ENCODE measurements around the gene RPS5. TPM values are rescaled to one million over a fixed set of nuclear protein-coding genes. Genes with fewer than 3 reads are reported as not detected.

Gene RPS5
- total RNA-seq = 2,866 and 3,935 TPM in 2 replicates

DNA sequence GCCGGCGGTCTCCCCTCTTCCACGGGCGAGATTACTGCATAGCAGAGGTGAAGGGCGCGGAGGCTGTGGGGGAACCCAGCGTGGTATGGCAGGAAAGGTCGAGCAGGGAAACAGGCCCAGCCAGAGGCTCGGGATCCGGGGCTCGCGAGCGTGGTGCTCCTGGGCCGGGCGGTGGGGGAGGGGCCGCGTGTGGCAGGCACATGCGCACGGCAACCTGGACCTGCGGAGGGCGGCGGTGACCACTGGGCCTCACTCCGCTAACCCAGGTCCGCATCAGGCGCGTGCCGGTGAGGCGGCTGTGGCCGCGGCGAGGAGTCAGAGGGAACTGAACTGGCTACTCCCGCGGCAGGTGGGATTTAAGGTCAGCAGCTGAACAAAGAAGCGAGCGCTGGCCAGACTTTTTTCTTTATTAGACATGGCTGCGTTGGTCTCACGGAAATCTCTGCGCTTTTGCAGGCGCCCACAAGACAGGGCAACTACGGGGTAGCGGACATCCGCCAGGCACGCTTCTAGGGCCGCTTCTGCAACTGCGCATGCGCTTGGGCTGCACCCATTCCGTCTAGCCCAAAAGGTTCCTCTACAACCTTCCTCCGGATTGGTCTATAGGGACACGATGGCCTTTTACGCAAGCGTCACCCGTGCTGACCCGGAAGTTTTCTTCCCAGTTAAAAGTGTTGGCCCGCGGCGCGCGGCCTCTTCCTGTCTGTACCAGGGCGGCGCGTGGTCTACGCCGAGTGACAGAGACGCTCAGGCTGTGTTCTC lies at the start of gene RPS5:
Gene RPS5 (plus strand): TSS at position 694 of the 762 bp plus-strand sequence. CDS start 869 bp downstream, outside the sequence.

DNA sequence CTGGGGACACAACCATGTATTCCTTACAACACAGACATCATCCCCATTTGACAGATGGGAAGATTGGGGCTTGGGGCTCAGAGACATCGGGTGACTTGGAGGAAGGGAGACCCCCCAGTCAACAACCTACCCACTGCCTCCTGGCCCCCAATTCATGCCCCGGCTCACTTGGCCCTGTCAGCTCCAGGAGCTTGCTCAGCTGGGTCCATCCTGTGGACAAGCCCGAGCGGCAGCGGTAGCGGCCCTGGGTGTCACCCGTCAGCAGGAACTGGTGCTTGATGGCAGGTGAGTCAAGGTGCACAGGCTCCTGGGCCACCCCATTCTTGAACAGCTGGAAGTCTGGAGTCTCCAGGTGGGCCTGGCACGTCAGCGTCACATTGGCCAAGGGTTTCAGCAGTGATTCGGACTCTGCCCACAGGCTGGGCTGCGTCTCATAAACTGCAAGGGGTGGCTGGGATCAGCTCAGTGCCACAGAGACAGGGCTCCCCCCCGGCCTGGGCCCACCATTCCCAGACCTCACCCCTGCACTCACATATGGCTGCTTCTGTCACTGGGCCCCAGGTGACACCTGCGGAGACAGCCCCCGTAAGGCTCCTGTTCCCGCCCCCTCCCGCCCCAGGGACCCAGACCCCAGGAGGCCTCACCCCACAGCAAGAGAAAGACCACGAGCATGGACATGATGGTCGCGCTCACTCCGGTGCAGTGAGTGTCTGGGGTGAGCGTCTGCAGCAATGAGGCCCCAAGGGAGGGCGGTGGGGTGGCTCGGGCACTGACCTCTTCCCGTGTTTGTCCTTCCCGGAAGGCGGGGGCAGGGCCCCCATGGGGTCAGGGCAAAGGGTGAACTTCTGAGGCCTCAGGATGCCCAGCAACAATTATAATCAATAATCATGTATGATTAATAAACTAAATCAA lies 34.1 kb upstream of the RPS5 start, which contains the start of gene A1BG:
Gene A1BG (minus strand): TSS at position 733 of the 912 bp plus-strand sequence. CDS start 55 bp downstream, at position 678.

DNA sequence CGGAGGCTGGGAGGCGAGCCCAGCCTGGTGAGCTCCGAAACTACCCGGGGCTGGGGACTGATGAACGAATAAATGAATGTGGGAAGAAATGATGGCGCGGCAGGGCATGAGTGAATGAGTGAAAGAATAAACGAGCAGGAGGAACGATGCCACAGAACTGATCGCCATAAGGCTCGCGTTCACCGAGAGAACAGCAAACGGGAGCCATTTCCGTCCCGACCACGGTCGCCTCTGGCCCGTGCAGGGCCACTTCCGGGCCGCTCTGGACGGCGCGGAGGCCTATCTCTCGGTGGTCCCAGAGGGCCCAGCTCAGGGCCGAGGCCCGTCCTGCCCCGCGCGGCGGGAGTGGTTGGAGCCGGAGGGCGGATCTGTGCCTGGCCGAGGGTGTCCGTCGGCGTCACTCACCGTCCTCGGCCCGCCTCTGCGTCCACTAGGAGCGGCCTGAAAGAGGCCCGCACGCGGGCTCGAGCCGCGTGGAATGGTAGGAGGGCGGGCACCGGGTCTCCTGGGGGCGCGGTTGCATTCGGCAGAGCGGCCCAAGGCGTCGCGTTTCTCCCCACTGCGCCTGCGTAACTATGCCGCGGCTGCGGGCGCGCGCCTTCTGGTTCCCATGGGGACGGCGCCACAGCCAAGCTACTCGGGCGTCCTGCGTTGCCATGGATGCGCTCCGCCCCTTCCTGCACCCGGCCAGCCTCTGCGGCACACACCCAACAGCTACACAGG lies 24.6 kb upstream of the RPS5 start, which contains the start of gene ZNF497:
Gene ZNF497 (minus strand): TSS at position 480 of the 723 bp plus-strand sequence. CDS start 5,116 bp downstream, outside the sequence.

DNA sequence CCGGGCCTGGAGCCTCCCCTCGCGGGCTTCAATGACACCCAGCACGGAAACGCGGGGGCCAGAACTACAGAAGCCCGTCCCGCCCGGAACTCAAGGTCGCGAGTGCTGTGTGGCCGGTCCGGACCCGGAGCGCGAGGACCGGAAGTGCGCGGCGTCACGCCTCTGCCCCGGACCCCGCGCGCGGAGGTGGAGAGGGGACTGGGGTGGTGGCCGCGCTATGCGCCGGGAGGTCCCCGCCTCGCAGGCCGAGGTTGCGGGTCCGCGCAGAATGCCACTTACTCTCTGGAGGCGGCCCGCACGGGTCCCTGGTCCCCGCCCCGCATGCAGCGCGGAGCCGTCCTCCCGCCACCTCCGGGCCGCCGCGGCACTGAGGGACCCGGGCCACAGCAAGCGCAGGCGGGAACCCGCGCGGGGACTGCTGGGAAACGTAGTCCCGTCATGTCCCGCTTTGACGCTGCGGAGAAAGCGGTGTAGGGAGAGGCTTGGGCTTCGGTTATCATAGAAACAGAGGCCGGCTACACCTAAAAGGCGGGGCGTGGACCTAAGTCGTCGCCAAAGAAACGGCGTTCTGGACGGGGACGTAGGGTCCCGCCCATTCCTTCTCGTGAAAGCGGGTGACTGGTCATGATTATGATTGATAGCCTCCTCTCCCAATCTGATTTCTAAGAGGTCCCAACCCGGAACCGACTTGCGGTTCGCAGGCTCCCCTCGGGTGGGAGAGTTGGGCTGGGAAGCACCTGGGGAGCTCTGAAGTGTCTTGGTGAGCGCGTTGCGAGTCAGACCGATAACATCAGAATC lies 6.2 kb upstream of the RPS5 start, which contains the start of gene ZNF837:
Gene ZNF837 (minus strand): TSS at position 369 of the 798 bp plus-strand sequence. CDS start 11,698 bp downstream, outside the sequence.

DNA sequence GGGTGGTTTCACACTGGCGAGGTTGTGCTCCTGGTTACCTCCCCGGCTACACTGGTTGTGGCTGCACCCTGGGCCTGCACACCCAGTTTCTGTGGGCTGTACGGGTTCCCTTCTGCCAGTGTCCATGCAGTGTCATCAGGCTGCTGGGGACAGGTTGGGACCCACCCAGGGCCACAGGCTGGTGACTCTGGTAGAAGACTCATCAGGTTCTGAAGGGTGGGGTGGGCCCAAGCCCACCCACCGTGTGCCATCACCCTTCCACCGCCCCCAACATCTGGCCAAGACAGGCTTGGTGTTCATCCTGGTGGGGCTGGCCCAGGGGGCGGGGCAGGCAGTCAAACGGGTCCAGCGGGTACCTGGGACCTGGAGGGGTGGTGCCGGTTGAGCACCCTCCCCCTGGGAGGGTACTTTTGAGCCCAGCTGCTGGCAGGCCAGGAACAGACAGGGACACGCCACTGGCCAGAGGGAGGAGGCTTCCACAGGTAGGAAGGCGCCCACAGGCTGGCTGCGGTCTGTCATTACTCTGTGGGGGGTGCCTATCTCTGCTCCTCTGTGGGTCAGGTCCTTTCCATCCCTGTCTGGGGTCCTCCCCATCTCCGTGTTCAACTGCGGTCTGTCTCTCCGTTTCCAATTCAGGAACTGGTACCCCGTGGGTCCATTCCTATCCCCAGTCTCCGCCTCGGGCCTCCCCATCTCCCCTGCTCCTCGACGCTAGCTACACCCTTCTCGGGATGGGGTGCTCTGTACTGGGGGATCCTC lies 8.3 kb downstream of the RPS5 start, which contains the start of gene RNF225:
Gene RNF225 (plus strand): TSS at position 437 of the 759 bp plus-strand sequence. CDS start 434 bp downstream, outside the sequence.

DNA sequence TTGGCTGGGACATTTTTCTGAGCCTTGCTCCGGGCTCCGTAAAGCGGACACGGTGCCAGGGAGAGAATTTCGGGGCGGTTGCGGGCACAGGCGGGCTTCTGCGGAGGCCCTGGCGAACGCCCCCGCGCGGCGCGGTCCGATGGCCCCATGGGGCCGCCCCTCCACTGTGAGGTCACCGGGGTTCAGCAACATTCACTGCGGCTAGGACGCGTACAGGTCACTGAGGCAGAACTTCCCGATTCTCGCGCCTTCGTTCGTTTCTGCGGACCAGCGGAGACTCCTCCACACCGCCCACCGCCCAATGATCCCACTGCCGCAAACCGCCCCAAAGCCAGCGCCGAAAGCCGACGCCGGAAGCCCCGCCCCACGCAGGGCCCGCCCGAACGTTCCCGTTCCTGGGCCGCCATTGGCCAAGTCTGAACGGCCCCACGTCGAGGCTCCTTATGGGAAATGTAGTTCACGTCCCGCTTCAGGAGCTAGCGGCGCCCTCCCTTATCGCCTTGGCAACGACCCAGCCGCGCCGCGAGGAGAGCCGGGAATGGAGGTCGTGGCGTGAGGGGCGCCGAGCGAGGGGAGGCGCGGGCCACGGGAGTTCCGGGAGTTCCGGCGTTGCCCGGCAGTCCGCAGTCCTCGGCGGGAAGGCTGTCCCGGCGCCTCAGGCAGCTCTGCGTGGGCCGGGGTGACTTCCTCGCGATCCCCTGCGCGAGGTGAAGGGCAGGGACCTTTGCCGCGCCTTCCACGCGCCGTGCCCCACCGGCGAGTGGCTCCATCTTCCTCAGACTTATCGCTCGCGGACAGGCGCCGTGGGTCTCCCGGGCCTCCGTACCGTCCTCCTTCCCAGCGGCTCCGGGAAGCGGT lies 21.3 kb downstream of the RPS5 start, which contains the start of gene ZNF584:
Gene ZNF584 (plus strand): TSS at position 498 of the 858 bp plus-strand sequence. CDS start 499 bp downstream, outside the sequence.

DNA sequence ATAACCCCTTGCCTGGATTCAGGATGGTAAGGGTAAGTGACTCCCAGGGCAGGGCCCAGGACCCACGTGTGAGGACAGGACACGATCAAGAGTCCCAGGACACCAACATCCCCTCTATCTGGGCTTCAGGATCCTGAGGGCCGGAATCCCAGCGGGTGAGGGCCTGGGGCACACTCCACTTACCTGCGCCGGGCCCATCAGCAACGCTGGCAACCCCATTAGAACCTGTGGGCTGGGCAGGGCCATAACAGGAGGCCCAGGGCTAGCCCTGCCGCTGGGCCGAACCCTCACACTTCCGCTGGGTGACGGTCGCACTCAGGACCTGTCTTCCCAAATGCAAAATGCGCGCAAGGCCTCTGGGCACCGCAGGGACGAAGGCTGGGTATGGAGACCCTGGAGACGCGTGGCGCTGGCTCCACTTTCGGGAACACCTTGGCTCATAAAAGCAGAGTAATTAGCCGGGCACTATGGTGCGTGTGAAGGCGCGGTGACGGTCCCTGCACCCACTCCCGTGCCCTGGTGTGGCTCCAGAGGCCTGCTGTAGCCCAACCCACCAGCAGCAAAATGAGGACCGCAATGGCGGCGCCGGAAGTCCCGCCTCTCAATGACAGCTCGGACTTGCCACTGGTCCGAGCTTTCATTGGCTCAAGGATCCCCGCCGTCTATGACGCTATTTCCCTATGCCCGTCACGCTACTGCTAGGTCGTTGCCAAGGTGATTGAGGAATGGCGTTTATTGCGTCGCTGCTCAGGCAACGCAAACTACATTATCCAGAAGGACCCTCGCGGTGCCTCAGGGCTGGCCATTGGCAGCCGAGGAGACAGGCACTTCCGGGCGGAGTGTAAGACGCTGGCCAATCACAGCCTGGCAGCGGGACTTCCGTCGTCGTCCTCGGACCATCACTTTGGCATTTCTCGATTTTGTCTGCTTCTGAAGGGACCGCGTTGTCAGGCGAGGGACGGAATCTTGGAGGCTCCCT lies 52.8 kb downstream of the RPS5 start, which contains the start of gene ZNF132:
Gene ZNF132 (minus strand): TSS at position 578 of the 979 bp plus-strand sequence. CDS start 332 bp downstream, at position 246.

Other genes starting within 250 kb of the RPS5 start
- 9.1 and 10.0 TPM in 2 replicates for gene ZNF329, start 236.5 kb upstream of the RPS5 start, total RNA-seq
- 14.6 and 18.6 TPM in 2 replicates for gene ZNF274, start 204.2 kb upstream of the RPS5 start, total RNA-seq
- gene ZNF544, start 158.4 kb upstream of the RPS5 start, total RNA-seq = 21.0 and 23.2 TPM in 2 replicates
- gene ZNF8, start 108.3 kb upstream of the RPS5 start, total RNA-seq = 4.3 and 6.6 TPM in 2 replicates
- gene ERVK3-1, start 81.9 kb upstream of the RPS5 start, total RNA-seq = 34.7 and 40.5 TPM in 2 replicates
- gene ZSCAN22, start 60.3 kb upstream of the RPS5 start, total RNA-seq = 1.9 and 2.0 TPM in 2 replicates
- 16.1 and 31.5 TPM in 2 replicates for gene A1BG, start 33.8 kb upstream of the RPS5 start, total RNA-seq
- gene ZNF497, start 24.5 kb upstream of the RPS5 start, total RNA-seq = 0.17 and 0.47 TPM in 2 replicates
- 3.3 and 7.1 TPM in 2 replicates for gene ZNF837, start 6.2 kb upstream of the RPS5 start, total RNA-seq
- 0.09 TPM in 1 of 2 replicates, not detected in the other for gene RNF225, start 8.4 kb downstream of the RPS5 start, total RNA-seq
- 9.0 and 18.3 TPM in 2 replicates for gene ZNF584, start 21.4 kb downstream of the RPS5 start, total RNA-seq
- gene ZNF132, start 52.9 kb downstream of the RPS5 start, total RNA-seq = 3.8 and 4.4 TPM in 2 replicates
- 6.2 and 7.1 TPM in 2 replicates for gene ZNF324B, start 64.4 kb downstream of the RPS5 start, total RNA-seq
- gene ZNF324, start 79.8 kb downstream of the RPS5 start, total RNA-seq = 9.4 and 10.4 TPM in 2 replicates
- 14.0 and 15.7 TPM in 2 replicates for gene ZNF446, start 89.1 kb downstream of the RPS5 start, total RNA-seq
- 2.8 and 3.0 TPM in 2 replicates for gene SLC27A5, start 124.7 kb downstream of the RPS5 start, total RNA-seq
- gene ZBTB45, start 132.5 kb downstream of the RPS5 start, total RNA-seq = 15.2 and 15.5 TPM in 2 replicates
- gene TRIM28, start 156.8 kb downstream of the RPS5 start, total RNA-seq = 231 and 262 TPM in 2 replicates
- gene CHMP2A, start 167.8 kb downstream of the RPS5 start, total RNA-seq = 106 and 140 TPM in 2 replicates
- gene UBE2M, start 171.3 kb downstream of the RPS5 start, total RNA-seq = 22.0 and 27.4 TPM in 2 replicates
- 11.6 and 18.3 TPM in 2 replicates for gene MZF1, start 186.1 kb downstream of the RPS5 start, total RNA-seq

Measured in pericardium fibroblast (primary cell).